H7 (cell line): Measurements from ENCODE around the gene PCDHGA4. TPM values are rescaled to one million over a fixed set of nuclear protein-coding genes. Genes with fewer than 3 reads are reported as not detected.
"Not testable (repeated sequence)": the region's sequence is repeated elsewhere in the genome, so short reads cannot be mapped to it uniquely, and the experiment has no call there.

Experiments
- DNase-seq: peaks from one replicate; pipeline ENCODE4 v3.0.0; 2012
- H3K27me3 ChIP-seq: 2 replicates; pipeline ENCODE4 v1.6.0; 2011; ENCODE audit warnings: mild to moderate bottlenecking, low read length; ENCODE audit not compliant: control insufficient read depth, insufficient read depth
- H3K36me3 ChIP-seq: replicated peaks from 2 replicates; pipeline ENCODE4 v1.5.1; 2011; ENCODE audit warnings: low read length; ENCODE audit not compliant: control insufficient read depth, insufficient read depth
- H3K4me3 ChIP-seq: 2 replicates; pipeline ENCODE4 v1.5.1; 2011; ENCODE audit warnings: low read depth, mild to moderate bottlenecking, control low read depth, low read length, moderate library complexity; ENCODE audit not compliant: insufficient read depth
- total RNA-seq: library from RNA; depleted of rRNA; stranded (reverse); fragments of >200 nt; shearing (Covaris generic); gene quantifications from 2 replicates; pipeline ENCODE4 v1.2.3, GENCODE V29; 2014

PCDHGA4 gene
- total RNA-seq, 1 experiment from 2014 or later: 0.03 TPM

- peak; percentile 22 for DNase-seq
- Histone ChIP-seq H3K36me3 (no peaks in the 10 kb centered on the region), H3K4me3 (no peak within 1 kb of the TSS), H3K27me3 (no peaks in the 10 kb centered on the region)
Observed at GRCh38 chr5:141363952-141364660, 9.3 kb downstream of the PCDHGA4 start, which contains the start of gene PCDHGA5. Gene PCDHGA5 (plus strand): TSS chr5:141364162. CDS start chr5:141364331, 169 bp downstream.

- no peak for DNase-seq
- H3K36me3 ChIP-seq: no peaks in the 10 kb centered on the region
- H3K4me3 ChIP-seq: no peak overlapping the region
- no peaks in the 10 kb centered on the region for H3K27me3 ChIP-seq
Observed at GRCh38 chr5:141366016-141366896, 11.4 kb downstream of the PCDHGA4 start.

GRCh38 chr5:141369994-141370848 lies 15.4 kb downstream of the PCDHGA4 start, which contains the start of gene PCDHGB3:
Gene PCDHGB3 (plus strand): TSS chr5:141370242. CDS start chr5:141370395, 153 bp downstream.
- no peak for DNase-seq
- no peak within 1 kb of the TSS for H3K4me3 ChIP-seq
- H3K36me3 ChIP-seq: no peaks in the 10 kb centered on the region
- H3K27me3 ChIP-seq: no peaks in the 10 kb centered on the region

GRCh38 chr5:141371572-141372475 lies 17.0 kb downstream of the PCDHGA4 start:
- no peak for DNase-seq
- Histone ChIP-seq H3K36me3 (no peaks in the 10 kb centered on the region), H3K27me3 (no peaks in the 10 kb centered on the region), H3K4me3 (no peak overlapping the region)

GRCh38 chr5:141373673-141374317 lies 19.0 kb downstream of the PCDHGA4 start, which contains the start of gene PCDHGA6:
Gene PCDHGA6 (plus strand): TSS chr5:141373891. CDS start chr5:141374084, 193 bp downstream.
- no peak for DNase-seq
- Histone ChIP-seq H3K4me3 (no peak within 1 kb of the TSS), H3K27me3 (no peaks in the 10 kb centered on the region), H3K36me3 (no peaks in the 10 kb centered on the region)

GRCh38 chr5:141374627-141375026 lies 19.8 kb downstream of the PCDHGA4 start:
- Histone ChIP-seq H3K36me3 (no peaks in the 10 kb centered on the region), H3K4me3 (no peak overlapping the region), H3K27me3 (no peaks in the 10 kb centered on the region)
- DNase-seq: no peak

- H3K27me3 ChIP-seq, H3K36me3 ChIP-seq, DNase-seq, H3K4me3 ChIP-seq: not testable (repeated sequence)
Observed at GRCh38 chr5:141375444-141376155, 20.8 kb downstream of the PCDHGA4 start.

- Histone ChIP-seq H3K27me3 (no peaks in the 10 kb centered on the region), H3K36me3 (no peaks in the 10 kb centered on the region), H3K4me3 (no peak within 1 kb of the TSS)
- DNase-seq: no peak
Observed at GRCh38 chr5:141382469-141383294, 27.9 kb downstream of the PCDHGA4 start, which contains the start of gene PCDHGA7. Gene PCDHGA7 (plus strand): TSS chr5:141382742. CDS start chr5:141382900, 158 bp downstream.

GRCh38 chr5:141383345-141383744 lies 28.5 kb downstream of the PCDHGA4 start:
- Histone ChIP-seq H3K27me3 (no peaks in the 10 kb centered on the region), H3K4me3 (no peak overlapping the region), H3K36me3 (no peaks in the 10 kb centered on the region)
- peak; percentile 28 for DNase-seq

GRCh38 chr5:141384471-141385267 lies 29.8 kb downstream of the PCDHGA4 start:
- no peak for DNase-seq
- H3K27me3 ChIP-seq: no peaks in the 10 kb centered on the region
- H3K36me3 ChIP-seq: no peaks in the 10 kb centered on the region
- H3K4me3 ChIP-seq: no peak overlapping the region

GRCh38 chr5:141387557-141388311 lies 32.9 kb downstream of the PCDHGA4 start, which contains the start of gene PCDHGB4:
Gene PCDHGB4 (plus strand): TSS chr5:141387698. CDS start chr5:141387885, 187 bp downstream.
- H3K27me3 ChIP-seq, H3K36me3 ChIP-seq: not testable (repeated sequence)
- H3K4me3 ChIP-seq: peak within 1 kb of the TSS; percentile 41; the same call in 1 of the 2 replicates
- DNase-seq: peak; percentile 50
